MCF 10A (cell line): Measurements from ENCODE around the gene DRD1. TPM values are rescaled to one million over a fixed set of nuclear protein-coding genes. Genes with fewer than 3 reads are reported as not detected.
"Not testable (repeated sequence)": the region's sequence is repeated elsewhere in the genome, so short reads cannot be mapped to it uniquely, and the experiment has no call there.

Source experiments
- BruUV-seq: library from RNA; stranded (reverse); fragments of 400-500 nt; replicated peaks from 2 replicates; lab custom pipeline; 2021; lab: Mats Ljungman, UMichigan
- CTCF ChIA-PET: fragments of 300-600 bp; sonication (Branson Sonifier 250); formaldehyde crosslinking; extraction: SDS; loops from one replicate; lab custom pipeline; 2021; ENCODE audit warnings: antibody characterized with exemption, inconsistent platforms; lab: Yijun Ruan, JAX
- POLR2A ChIA-PET: fragments of 300-600, 350-650 bp; sonication (Branson Sonifier 250); formaldehyde crosslinking; extraction: SDS; loops from one replicate; lab custom pipeline; 2020; ENCODE audit warnings: antibody characterized with exemption, inconsistent platforms; lab: Yijun Ruan, JAX
- DNase-seq: peaks from one replicate; pipeline ENCODE4 v3.0.0-alpha.2; 2018; ENCODE audit not compliant: unreplicated experiment
- H3K27ac Mint-ChIP-seq: one replicate; pipeline ENCODE4 v1.8.0; 2022; ENCODE audit warnings: mild to moderate bottlenecking, low read depth, mixed read lengths; ENCODE audit not compliant: unreplicated experiment
- H3K27me3 Mint-ChIP-seq: one replicate; pipeline ENCODE4 v1.8.0; 2022; ENCODE audit warnings: mixed read lengths; ENCODE audit not compliant: insufficient read depth, unreplicated experiment
- H3K36me3 Mint-ChIP-seq: one replicate; pipeline ENCODE4 v1.8.0; 2022; ENCODE audit warnings: mild to moderate bottlenecking, moderate library complexity, mixed read lengths; ENCODE audit not compliant: insufficient read depth, unreplicated experiment
- H3K4me1 Mint-ChIP-seq: one replicate; pipeline ENCODE4 v1.8.0; 2022; ENCODE audit warnings: mixed read lengths; ENCODE audit not compliant: insufficient read depth, unreplicated experiment
- H3K4me3 Mint-ChIP-seq: one replicate; pipeline ENCODE4 v1.8.0; 2022; ENCODE audit warnings: mild to moderate bottlenecking, moderate library complexity, mixed read lengths; ENCODE audit not compliant: unreplicated experiment
- H3K9me3 Mint-ChIP-seq: one replicate; pipeline ENCODE4 v1.8.0; 2022; ENCODE audit warnings: mixed read lengths; ENCODE audit not compliant: unreplicated experiment
- intact Hi-C: fragments of 100-400 bp; cut with micrococcal nuclease; formaldehyde crosslinking; loops from 2 replicates; pipeline ENCODE4 v1.14.1; 2022
- total RNA-seq: library from RNA; stranded (reverse); gene quantifications from 2 replicates; pipeline ENCODE4 v1.2.3, GENCODE V29; 2022
- TF ChIP-seq, protein P1 (sequence below): fragments of 200-600 bp; IDR thresholded peaks from one replicate; pipeline ENCODE4 v1.8.0; 2022; ENCODE audit warnings: antibody characterized with exemption, mild to moderate bottlenecking; ENCODE audit not compliant: unreplicated experiment

The DRD1 gene
- total RNA-seq, 1 experiment from 2014 or later: not detected

DNA sequence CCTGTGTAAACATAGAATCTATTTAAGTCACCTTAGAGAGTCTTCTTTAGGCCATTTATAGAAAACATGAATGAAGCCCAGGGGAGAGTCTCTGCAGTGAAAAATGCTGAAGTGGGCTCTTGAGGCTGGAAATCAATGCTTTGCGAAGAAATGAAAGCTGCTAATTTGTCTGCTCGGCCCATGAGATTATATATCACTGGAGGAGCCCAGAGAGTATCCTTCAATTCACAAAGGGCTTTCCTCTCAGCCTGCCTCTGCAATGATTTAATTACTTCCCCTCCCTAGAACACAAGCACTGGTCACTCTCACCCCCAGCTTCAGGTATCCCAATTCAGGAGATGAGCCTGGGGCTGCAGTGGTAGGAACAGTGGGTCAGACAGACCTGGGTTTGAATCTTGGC, 8.2 kb upstream of the DRD1 start:
- TF ChIP-seq, protein P1, sequence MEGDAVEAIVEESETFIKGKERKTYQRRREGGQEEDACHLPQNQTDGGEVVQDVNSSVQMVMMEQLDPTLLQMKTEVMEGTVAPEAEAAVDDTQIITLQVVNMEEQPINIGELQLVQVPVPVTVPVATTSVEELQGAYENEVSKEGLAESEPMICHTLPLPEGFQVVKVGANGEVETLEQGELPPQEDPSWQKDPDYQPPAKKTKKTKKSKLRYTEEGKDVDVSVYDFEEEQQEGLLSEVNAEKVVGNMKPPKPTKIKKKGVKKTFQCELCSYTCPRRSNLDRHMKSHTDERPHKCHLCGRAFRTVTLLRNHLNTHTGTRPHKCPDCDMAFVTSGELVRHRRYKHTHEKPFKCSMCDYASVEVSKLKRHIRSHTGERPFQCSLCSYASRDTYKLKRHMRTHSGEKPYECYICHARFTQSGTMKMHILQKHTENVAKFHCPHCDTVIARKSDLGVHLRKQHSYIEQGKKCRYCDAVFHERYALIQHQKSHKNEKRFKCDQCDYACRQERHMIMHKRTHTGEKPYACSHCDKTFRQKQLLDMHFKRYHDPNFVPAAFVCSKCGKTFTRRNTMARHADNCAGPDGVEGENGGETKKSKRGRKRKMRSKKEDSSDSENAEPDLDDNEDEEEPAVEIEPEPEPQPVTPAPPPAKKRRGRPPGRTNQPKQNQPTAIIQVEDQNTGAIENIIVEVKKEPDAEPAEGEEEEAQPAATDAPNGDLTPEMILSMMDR: no peak
- H3K27ac Mint-ChIP-seq: no peak overlapping the region
- BruUV-seq: no TSS peak
- no peaks in the 10 kb centered on the region for H3K4me1 Mint-ChIP-seq
- no peaks in the 10 kb centered on the region for H3K9me3 Mint-ChIP-seq
- H3K4me3 Mint-ChIP-seq: no peak overlapping the region
- POLR2A ChIA-PET: interaction anchor here (0.5 kb wide), 1 partner anchor 388 kb away, joined by 3 read pairs; no protein-coding TSS in a partner anchor
- intact Hi-C loops: no loop called here
- H3K27me3 Mint-ChIP-seq: peaks cover 81% of the 10 kb centered on the region
- CTCF ChIA-PET: interaction anchor here (0.5 to 2.4 kb wide), 6 partner anchors 9 to 504 kb away, joined by 3 to 8 read pairs (median 5); no protein-coding TSS in a partner anchor
- H3K36me3 Mint-ChIP-seq: no peaks in the 10 kb centered on the region
- DNase-seq: no peak

DNA sequence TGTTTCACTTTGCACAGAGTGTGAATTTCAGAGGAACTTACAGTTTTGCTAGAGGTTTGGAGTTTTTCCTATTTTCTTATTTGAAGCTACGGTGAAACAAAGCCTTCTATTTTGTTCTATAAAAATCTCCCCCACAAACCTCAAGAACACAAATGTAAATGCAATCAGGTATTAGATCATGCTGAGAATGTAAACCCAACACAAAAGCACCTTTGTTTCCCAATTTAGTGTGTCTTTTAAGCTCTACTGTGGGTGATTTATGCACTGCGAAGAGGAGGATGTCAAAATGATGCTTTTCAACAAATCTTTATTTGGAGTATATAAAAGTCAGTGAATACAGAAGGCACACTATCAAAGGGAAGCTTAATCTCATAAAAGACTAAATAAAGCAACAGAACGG, 4.3 kb upstream of the DRD1 start:
- Mint-ChIP-seq H3K4me1 (no peaks in the 10 kb centered on the region), H3K4me3 (no peak overlapping the region), H3K36me3 (no peaks in the 10 kb centered on the region), H3K27ac (no peak overlapping the region), H3K27me3 (peaks cover 72% of the 10 kb centered on the region), H3K9me3 (no peaks in the 10 kb centered on the region)
- TF ChIP-seq, protein P1: no peak
- BruUV-seq: no TSS peak
- POLR2A ChIA-PET: interaction anchor here (1.2 to 1.3 kb wide), 2 partner anchors 9 to 35 kb away, joined by 3 read pairs; no protein-coding TSS in a partner anchor
- CTCF ChIA-PET: interaction anchor here (0.8 to 0.9 kb wide), 2 partner anchors 13 to 98 kb away, joined by 4 read pairs; no protein-coding TSS in a partner anchor
- DNase-seq: no peak
- intact Hi-C loops: no loop called here

DNA sequence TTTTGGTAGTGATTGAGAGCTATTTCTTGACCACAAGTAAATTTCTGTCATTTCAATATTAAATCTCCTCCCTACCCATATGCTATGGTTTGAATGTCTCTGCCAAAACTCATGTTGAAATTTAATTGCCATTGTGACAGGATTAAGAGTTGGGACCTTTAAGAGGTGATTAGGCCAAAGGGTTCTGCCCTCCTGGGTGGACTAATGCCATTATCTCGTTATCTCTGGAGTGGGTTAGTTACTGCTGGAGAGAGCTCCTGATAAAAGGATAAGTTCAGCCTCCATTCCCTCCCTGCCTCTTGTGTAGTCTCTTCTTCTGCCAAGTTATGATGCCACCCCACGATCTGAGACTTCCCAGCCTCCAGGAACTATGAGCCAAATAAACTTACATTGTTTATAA, 3.6 kb upstream of the DRD1 start:
- TF ChIP-seq, protein P1: no peak
- DNase-seq: no peak
- POLR2A ChIA-PET: interaction anchor here (0.6 to 1.3 kb wide), 2 partner anchors 9 to 1143 kb away, joined by 3 read pairs; no protein-coding TSS in a partner anchor
- Mint-ChIP-seq H3K4me3 (no peak overlapping the region), H3K27ac (no peak overlapping the region), H3K9me3 (no peaks in the 10 kb centered on the region), H3K4me1 (no peaks in the 10 kb centered on the region), H3K36me3 (no peaks in the 10 kb centered on the region), H3K27me3 (peaks cover 72% of the 10 kb centered on the region)
- BruUV-seq: no TSS peak
- CTCF ChIA-PET: interaction anchor here (0.7 to 1.0 kb wide), 3 partner anchors 16 to 496 kb away, joined by 3 to 4 read pairs (median 3); no protein-coding TSS in a partner anchor
- intact Hi-C loops: no loop called here

DNA sequence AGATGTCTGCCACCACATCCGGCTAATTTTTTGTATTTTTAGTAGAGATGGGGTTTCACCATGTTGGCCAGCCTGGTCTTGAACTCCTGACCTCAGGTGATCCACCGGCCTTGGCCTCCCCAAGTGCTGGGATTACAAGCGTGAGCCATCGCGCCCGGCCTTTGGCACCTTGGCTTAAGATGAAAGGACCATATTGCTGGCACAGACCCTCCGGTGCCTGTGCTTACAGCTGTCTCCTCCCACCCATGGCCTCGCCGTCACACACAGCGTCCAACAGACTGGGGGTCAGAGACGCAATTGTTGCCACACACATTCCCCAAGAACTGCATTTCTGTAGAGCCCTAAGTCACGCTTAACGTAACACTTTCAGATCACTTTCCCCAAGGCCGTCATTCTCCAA, 2.4 kb upstream of the DRD1 start:
- H3K36me3 Mint-ChIP-seq, POLR2A ChIA-PET, DNase-seq, H3K4me1 Mint-ChIP-seq, intact Hi-C loops, BruUV-seq, H3K27ac Mint-ChIP-seq, H3K9me3 Mint-ChIP-seq, H3K4me3 Mint-ChIP-seq: not testable (repeated sequence)
- CTCF ChIA-PET: interaction anchor here (0.6 to 0.7 kb wide), 2 partner anchors 500 to 506 kb away, joined by 3 read pairs; no protein-coding TSS in a partner anchor
- H3K27me3 Mint-ChIP-seq: peaks cover 72% of the 10 kb centered on the region
